CD4-positive, alpha-beta T cell treated with Interleukin-12 subunit alpha and Interleukin-12 subunit beta, for 1 hour (primary cell): ENCODE results near the gene FIBIN.
"Not testable (repeated sequence)": the region's sequence is repeated elsewhere in the genome, so short reads cannot be mapped to it uniquely, and the experiment has no call there.

Experiments
- DNase-seq: peaks from one replicate; pipeline ENCODE4 v3.0.0-alpha.2; 2020

The FIBIN gene

GRCh38 chr11:26983645-26984044 is 10.3 kb upstream of the FIBIN start:
- no peak for DNase-seq

GRCh38 chr11:26985470-26985869 is 8.4 kb upstream of the FIBIN start:
- DNase-seq, result no peak

GRCh38 chr11:26985943-26986342 is 8.0 kb upstream of the FIBIN start:
- DNase-seq, result no peak

- no peak for DNase-seq
Observed at GRCh38 chr11:26987272-26987671, 6.6 kb upstream of the FIBIN start.

- DNase-seq, result no peak
Observed at GRCh38 chr11:26987731-26988130, 6.2 kb upstream of the FIBIN start.

GRCh38 chr11:26992031-26992541 is 1.8 kb upstream of the FIBIN start:
- no peak for DNase-seq

- no peak for DNase-seq
Observed at GRCh38 chr11:26994631-26995095, 751 bp downstream of the FIBIN start.

GRCh38 chr11:26995701-26996460 is 2.0 kb downstream of the FIBIN start:
- no peak for DNase-seq

- no peak for DNase-seq
Observed at GRCh38 chr11:26997378-26997777, 3.5 kb downstream of the FIBIN start.

- not testable (repeated sequence) for DNase-seq
Observed at GRCh38 chr11:27001136-27001730, 7.3 kb downstream of the FIBIN start.

- DNase-seq, result no peak
Observed at GRCh38 chr11:27002431-27002830, 8.5 kb downstream of the FIBIN start.

- no peak for DNase-seq
Observed at GRCh38 chr11:27002838-27003237, 8.9 kb downstream of the FIBIN start.

- DNase-seq, result no peak
Observed at GRCh38 chr11:27004103-27004502, 10.2 kb downstream of the FIBIN start.

- DNase-seq, result no peak
Observed at GRCh38 chr11:27008811-27009535, 15.1 kb downstream of the FIBIN start.

- no peak for DNase-seq
Observed at GRCh38 chr11:27011560-27012233, 17.8 kb downstream of the FIBIN start.

- no peak for DNase-seq
Observed at GRCh38 chr11:27012234-27012921, 18.5 kb downstream of the FIBIN start.

- no peak for DNase-seq
Observed at GRCh38 chr11:27013781-27014361, 20.0 kb downstream of the FIBIN start.

GRCh38 chr11:27018902-27019529 is 25.1 kb downstream of the FIBIN start:
- no peak for DNase-seq

- no peak for DNase-seq
Observed at GRCh38 chr11:27020751-27021150, 26.8 kb downstream of the FIBIN start.

- DNase-seq, result no peak
Observed at GRCh38 chr11:27022659-27023251, 28.8 kb downstream of the FIBIN start.

- DNase-seq, result no peak
Observed at GRCh38 chr11:27024865-27025264, 31.0 kb downstream of the FIBIN start.
